VCaP (cell line): ENCODE measurements around the gene IGF1R.

ENCODE experiments used
- H3K27ac ChIP-seq: fragments of 450-650 bp; 2 replicates; pipeline ENCODE4 v1.5.1; 2017
- CTCF ChIP-seq: fragments of 450-650 bp; conservative IDR thresholded peaks from 2 replicates; pipeline ENCODE4 v1.5.1; 2017; ENCODE audit warnings: mild to moderate bottlenecking, moderate library complexity

IGF1R gene

DNA sequence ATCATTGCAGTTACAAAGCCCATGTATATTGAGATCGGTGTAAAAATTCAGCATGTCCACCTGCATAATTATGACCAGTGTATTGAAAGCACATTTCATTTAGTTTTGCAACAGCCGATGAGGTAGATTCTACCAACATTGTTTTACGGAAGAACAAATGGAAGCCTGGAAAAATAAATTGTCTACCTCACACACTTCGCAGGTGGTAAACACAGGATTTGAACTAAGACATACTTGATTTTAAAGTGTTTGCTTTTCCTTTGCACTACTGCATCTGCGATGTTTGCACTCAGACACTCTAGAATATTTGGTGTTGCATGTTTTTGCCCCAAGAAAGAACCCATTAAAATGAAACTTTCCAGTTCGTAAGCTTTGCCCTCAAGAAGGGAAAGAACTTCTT is 210.8 kb downstream of the IGF1R start:
- no peak for TF ChIP-seq CTCF
- H3K27ac ChIP-seq: peak overlapping the region; percentile 99

DNA sequence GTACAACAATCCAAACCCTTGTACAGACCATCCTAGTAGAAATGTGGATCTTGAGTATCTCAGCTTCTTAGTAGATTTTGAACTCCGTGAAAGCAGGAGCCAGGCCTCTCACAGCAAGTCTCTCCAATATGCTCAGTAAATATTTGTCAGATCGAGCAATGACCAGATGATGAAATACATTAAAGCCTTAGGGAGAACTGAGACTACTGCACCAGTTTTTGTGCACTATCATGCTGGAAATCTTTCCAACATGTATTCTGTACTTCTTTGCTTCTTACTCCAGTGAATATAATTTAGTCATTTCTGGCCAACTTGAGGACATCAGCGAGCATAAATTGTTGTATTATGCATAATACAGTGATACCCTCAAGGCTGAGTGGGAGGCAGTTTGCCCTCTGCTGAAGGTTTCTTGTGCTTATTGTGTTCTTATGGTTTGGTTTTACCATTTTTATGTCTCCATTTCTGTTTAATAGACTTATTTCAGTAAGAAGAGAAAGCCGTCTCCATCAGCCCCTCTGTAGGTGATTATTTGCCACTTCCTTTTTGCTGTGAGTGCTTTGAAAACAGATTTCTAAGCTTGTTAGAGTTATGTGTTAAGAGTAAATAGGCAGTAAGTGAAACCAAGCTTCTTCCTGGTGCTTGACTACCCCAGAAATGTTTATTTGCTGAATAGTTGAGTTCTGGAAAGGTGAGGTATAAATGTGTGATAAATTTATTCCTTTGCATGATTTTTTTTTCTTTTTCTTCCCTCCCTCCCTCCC is 212.1 kb downstream of the IGF1R start:
- H3K27ac ChIP-seq: peak overlapping the region; percentile 99

GRCh38 chr15:98861188-98861587 is 212.8 kb downstream of the IGF1R start:
- no peak for TF ChIP-seq CTCF
- H3K27ac ChIP-seq: peak overlapping the region; percentile 99

More for the DNA sequence above, 212.1 kb downstream of the IGF1R start:
- no peak for TF ChIP-seq CTCF

GRCh38 chr15:98863983-98864382 is 215.6 kb downstream of the IGF1R start:
- TF ChIP-seq CTCF: no peak
- H3K27ac ChIP-seq: peak overlapping the region; percentile 99

DNA sequence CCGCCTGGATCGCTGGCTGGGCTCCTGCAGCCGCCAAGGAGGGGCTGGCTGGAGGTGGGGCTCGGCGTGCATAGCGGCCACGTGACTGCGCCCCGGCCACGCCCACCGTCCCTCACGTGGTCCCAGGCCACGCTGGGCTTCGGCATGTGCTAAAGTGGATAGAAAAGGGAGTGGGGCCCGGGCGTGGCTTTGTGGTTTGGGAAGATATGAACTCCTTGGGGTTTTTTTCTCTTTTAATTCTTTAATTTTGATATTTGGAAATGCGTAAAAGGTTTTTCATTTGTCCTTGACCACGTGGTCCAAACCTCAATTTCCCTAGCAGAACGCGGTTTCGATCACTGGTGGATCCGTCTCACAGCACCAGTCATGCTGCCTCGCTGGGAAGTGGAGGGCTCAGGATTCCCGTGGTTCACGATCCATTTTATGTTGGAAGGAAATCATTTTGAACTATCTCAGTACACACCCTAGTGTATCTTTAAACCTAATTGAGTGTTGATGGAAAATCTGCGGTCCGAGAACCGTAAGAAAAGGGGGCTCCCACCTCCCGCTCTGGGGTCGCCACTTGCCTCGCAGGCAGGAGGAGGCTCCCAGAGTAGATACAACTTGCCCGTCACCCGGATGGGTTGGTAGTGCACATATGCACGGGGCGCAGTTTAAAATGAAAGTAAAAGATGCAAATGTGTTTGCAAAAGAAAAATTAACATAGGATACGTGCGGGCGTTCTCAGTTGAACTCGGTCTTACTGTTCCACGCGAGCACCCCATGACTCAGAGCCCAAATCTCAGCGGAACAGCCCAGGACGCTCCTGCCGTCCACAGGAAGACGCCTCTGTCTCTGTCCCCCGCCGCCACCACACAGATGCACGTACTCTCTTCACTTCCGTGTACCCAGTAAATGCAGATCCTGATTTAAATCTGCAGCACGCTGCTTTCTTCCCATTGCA is 217.3 kb downstream of the IGF1R start:
- no peak for TF ChIP-seq CTCF
- H3K27ac ChIP-seq: peak overlapping the region; percentile 99

DNA sequence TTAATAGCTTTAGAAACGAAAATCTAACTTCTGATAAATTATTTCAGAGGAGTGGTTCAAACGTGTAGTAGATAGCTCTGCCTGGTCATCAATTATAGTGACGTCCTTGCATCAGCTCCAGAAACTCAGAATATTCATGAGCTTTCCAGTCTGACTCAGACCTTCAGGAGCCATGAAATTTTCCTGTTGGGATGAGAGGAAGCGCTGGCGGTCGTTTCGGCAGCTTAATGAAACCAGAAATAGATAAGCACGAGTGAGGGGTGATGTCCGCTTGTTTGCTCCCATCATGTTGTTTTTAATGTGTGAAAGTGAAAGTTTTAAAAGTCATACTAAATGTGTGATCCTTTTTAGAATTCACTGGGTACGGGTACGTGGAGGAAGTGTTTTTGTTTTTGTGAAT is 218.2 kb downstream of the IGF1R start:
- peak overlapping the region; percentile 99 for H3K27ac ChIP-seq
- no peak for TF ChIP-seq CTCF

- peak overlapping the region; percentile 99 for H3K27ac ChIP-seq
- TF ChIP-seq CTCF: no peak
These were observed 220.2 kb downstream of the IGF1R start for GRCh38 chr15:98868564-98868963.
